Measurements from ENCODE around the gene FSHR. TPM values are rescaled to one million over a fixed set of nuclear protein-coding genes. Genes with fewer than 3 reads are reported as not detected.

The FSHR gene, protein sequence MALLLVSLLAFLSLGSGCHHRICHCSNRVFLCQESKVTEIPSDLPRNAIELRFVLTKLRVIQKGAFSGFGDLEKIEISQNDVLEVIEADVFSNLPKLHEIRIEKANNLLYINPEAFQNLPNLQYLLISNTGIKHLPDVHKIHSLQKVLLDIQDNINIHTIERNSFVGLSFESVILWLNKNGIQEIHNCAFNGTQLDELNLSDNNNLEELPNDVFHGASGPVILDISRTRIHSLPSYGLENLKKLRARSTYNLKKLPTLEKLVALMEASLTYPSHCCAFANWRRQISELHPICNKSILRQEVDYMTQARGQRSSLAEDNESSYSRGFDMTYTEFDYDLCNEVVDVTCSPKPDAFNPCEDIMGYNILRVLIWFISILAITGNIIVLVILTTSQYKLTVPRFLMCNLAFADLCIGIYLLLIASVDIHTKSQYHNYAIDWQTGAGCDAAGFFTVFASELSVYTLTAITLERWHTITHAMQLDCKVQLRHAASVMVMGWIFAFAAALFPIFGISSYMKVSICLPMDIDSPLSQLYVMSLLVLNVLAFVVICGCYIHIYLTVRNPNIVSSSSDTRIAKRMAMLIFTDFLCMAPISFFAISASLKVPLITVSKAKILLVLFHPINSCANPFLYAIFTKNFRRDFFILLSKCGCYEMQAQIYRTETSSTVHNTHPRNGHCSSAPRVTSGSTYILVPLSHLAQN
- polyA plus RNA-seq (ENCODE audit: insufficient read length): not detected
- long read RNA-seq, donor 1: 0 reads
- long read RNA-seq, donor 2: 0 reads
- long read RNA-seq, donor 3: 0 reads
- long read RNA-seq, donor 4: 0 reads
- long read RNA-seq, donor 5: 0 reads
- long read RNA-seq, donor 6: 0 reads
- long read RNA-seq, donor 7: 0 reads
- long read RNA-seq, donor 8: 0 reads

DNA sequence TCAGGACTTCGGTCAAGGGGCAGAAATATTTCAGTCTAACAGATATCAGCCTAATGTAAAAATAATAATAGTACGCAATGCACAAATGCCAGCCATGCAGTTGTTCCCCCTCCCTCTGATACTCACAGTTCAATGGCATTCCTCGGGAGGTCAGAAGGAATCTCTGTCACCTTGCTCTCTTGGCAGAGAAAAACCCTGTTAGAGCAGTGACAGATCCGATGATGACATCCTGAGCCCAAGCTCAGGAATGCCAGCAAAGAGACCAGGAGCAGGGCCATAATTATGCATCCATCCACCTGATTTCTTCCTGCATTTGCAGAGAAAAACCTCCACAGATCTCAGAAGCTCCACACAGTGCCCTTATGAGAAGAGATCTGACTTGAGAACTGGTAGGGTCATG is at the start of gene FSHR:
FSHR (minus strand) TSS at position 376 of the 400 bp plus-strand sequence; CDS start at position 278, 98 bp downstream.
- DNase-seq: no peak

DNA sequence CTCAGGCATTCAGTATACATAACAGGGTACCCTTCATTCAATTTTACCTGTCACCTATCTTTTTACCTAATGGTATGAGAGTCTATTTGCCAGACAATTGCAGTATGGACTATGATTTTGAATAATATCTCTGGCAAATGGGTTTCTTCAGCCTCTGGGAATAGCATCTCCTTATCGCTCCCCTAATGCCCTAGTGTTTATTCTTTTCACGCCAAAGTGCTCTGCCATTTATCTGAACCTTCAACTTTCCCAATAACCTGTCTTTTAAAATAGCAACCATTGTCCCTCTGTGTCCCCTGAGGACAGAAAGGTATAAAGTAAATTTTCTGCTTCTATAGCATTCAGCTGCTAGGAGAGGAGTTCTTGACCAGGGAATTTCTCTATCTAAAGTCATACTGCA is 45.0 kb upstream of the FSHR start:
- no peak for DNase-seq

DNA sequence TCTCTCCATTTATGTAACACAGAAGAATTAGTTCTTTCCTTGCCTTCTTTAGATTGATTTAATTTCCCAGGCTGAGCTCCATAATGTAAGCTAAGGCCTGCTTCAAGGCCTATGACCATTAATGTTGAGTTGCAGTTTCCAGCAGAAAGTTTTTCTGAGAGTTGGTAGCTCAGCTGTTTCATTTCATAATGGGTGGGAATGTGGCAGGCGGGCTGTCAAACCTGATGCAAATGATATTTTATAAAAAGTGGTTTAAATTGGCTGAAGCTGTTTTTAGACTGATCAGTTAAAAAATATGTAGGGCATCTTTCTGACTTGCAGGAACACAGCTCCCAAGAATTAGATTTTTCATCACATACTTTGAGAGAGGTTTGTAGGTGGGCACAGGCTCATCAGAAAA is 40.4 kb upstream of the FSHR start:
- no peak for DNase-seq

DNA sequence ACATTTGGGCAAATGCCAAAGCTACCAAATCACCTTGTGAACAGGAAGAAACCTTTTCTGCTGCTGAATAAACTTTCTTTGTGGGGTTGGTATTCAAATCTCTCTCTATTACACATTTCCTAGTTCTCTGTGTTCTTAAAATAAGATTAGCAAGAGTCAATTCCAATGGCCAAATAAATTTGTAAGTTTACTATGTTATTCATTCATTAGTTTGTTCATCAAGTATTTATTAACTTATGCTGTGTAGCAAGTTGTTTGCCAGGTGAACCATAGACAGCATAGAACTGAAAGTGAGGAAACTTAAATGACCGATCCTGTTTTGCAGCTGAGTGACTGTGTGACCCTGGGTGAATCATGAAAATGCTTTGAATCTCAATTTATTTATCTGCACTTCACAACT is 37.7 kb upstream of the FSHR start:
- no peak for DNase-seq

DNA sequence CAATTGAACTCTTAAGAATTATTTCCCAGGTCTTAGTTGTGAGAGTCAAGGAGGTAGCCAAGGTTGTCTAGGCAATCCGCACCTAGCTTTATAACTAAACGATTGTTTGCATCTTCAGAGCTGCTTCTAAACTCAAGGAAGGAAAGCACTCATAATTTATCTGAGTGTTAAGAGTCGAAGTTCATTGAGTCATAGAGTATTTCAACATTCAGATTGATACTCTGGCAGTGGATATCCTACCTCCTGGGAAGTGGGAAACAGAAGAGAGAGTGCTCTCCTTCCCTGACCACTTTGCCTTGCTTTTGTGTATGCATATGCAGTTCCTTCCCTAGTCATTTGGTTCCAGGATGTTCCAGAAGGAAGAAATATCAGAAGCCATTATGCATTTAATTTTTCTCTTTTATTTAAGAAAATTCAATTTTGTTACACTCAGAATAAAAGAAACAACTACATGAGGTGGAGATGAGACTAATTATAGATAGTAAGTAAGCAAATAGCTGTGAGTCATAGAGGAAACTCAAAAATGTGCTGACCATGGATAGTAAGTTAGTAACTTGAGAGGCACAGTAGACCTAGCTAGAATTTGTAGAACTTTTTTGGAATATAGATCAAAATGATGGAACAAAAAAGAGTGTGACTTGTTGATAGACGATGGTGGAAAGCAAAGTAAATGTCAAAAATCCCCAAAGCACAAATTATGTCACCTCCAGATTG is 35.4 kb upstream of the FSHR start:
- DNase-seq: no peak

DNA sequence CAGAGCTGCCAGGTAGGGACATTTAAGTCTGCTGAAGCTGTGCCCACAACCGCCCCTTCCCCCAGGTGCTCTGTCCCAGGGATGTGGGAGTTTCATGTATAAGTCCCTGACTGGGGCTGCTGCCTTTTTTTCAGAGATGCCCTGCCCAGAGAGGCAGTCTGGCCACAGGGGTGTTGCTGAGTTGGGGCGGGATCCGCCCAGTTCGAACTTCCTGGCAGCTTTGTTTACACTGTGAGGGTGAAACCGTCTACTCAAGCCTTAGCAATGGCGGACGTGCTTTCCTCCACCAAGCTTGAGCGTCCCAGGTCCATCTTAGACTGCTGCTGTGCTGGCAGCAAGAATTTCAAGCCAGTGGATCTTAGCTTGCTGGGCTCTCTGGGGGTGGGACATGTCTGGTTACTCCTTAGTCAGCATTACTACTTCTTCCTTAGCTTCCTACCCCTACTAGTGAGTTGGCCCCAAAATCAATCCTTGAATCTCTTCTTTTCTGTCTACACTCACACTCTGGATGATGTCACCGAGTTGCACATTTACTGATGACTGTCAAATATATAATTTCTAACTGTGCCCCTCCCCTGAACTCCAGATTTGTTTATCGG is 31.8 kb upstream of the FSHR start:
- DNase-seq: no peak

DNA sequence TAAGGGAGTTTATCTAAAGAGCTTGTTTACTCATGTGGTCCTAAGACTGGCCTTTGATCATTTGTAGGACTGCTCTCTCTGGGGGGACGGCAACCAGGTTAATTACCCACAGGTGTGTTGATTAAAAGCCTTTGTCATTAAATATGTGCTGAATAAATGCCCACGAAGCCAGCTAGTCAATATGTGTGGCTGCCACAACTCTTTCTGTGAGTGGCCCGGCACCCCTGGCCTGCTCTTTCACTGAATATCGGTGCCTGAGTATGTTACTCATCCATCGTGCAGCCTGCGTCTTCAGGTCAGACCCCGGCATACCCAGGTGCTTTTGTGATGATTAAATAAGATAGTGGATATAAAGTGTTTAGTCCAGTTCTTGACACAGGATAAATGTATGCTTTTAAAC is 24.3 kb upstream of the FSHR start:
- DNase-seq: no peak

DNA sequence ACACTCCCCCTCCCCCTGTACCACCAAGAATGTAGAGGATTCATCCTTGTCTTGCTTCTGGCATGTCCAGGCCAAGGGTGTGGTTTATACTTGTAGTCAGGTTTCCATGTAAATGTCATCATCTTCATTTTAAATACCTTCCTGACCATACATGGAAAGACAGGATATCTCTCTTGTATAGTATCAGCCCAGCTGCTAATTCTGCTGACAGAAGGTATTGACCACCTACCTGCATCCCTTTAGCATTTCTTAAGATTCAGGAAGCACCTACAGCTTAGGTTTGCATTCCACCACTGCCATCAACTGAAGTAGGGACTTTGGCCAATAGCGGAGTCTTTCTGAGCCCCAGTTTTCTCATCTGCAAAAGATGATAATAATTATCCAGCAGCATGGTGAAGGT is 22.9 kb upstream of the FSHR start:
- no peak for DNase-seq

DNA sequence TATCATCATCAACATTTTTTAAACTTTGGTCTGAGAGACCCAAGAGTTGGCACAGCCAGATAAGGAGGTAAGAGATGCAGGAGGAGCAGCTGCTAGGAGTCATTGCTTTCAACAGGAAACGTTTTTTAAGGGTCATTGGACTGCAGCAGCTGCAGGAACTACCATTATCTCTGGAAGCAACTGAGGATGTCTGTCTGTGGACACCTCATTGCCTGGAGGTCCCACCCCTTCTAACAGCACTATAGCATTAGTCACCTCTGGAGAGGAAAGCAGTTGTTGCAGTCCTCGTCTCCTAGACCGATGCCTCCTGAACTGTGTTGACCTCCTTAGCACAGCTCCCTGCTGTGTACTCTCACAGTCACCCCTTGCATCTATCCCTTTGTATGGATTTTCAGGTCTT is 21.5 kb upstream of the FSHR start:
- DNase-seq: no peak

DNA sequence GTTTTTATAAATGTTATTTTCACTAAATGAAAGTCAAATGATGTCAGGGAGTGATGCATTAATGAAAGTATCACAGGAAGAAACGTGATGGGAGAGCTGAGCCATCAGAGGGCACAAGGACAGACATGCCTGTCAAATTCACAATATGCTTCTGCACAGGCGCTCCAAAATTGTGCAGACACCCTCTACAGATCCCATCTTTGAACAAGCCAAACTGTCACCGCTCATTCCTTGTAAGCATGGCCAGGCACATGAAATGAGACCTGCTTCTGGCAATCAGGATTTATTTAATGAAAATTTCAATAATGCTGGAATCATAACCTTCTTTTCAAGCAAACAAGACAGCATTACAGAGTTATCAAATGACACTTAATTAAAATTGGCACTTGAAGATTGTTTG is 20.4 kb upstream of the FSHR start:
- no peak for DNase-seq

DNA sequence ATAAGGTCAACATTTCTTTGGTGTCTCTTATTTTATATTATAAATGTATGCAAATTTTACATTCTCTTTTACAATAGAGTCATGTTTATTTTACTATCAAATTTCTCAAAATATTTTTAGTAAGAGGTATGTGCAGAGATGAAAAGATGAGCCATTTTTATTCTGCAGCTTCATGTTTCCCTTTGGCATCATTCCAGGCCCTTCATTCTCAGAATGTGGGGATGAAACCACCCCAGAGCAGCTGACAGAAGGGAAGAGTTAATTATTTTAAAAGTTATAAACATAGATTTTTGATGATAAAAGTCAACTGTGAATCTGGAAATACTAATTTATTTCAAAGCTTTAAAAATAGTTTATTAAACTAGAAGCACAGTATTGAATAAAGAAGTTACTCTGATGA is 12.8 kb upstream of the FSHR start:
- no peak for DNase-seq

DNA sequence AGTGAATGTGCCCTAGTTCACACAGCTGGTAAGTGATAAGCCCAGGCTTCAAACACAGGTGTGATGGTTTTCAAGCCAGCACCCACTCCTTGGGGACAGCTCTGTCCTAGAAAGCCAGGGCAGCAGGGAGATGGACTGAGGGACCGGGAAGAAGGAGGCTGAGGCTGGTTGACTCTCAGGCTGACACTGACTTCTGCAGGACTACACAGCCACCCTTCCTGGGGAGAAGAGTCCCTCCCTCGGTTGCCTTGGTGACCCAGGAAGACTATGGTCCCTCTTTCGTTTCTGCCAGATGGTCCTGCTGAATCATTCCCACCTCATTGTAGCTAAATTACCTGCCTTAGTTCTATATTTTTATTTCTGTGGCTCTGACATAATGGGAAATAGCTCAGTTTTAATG is 11.3 kb upstream of the FSHR start:
- no peak for DNase-seq

DNA sequence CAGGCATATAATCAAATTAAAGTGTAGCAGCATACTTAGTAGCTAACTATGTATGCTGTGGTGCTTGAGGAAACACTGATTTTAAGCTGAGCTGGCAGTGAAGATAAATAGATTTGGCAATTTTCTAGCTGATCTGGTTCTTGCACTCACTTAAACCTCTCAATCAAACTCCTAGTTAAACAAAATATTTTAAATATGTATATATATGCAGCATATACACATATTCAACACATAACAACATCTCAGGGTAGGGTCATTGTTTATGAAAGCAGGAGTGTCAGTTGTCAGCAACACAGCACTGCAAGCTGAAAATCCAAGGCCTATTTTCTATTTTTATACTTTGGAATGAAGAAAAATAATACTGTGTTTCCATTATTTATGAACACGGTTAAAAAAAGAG is 10.4 kb upstream of the FSHR start:
- no peak for DNase-seq

DNA sequence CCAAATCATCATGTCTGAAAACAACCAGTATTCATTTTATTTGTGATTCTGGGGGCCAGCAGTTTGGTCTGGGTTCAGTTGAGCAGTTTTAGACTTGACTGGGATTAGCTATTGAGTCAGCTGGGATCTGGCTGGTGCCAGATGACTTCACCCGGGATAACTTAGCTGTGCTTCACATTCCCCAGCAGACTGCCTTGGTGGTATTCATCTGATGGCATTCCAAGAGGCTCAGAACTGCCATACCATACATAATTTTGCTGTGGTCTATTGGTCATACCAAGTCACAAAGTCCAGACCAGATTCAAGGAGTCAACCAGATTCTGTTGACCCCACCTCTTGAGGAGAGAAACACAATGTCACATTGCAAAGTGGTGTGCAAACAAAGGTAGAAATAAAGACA is 7.8 kb upstream of the FSHR start:
- DNase-seq: no peak

DNA sequence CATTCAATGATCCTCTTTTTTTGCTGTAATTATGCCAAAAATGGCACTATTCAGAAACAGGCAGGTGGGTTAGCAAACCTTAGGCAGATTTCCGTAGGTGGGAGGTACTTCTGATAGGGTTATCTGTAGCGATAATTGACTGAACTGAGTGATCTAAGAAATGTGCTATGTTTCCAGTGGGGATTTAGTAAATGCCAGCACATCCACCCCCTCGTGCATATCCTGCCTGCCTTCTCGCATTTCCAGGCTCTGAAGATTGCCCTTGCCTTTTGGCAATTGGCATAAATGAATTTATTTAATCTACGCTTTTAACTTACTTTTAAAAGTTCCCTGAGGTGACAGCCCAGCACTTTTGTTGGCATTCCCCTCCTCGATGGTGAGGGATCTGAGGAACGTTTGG is 576 bp upstream of the FSHR start:
- DNase-seq: no peak

DNA sequence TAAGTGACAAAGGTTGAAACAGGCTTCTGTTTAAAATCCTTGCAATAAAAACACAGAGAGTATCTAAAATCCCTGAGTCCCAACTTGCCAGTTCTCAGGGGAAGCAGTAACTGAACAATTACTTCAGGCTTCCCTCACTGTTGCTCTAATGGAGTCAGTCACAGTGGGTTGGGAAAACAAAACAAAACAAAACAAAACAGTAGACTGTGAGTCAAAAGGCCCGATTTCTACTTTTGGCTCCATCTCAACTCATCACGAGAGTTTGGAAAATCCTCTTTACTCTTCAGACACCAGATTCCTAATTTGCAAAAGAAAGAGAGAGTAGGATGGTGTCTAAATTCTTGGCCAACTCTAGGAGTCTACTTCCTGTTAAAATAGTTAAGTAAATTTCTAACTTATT is 1.1 kb downstream of the FSHR start:
- no peak for DNase-seq

DNA sequence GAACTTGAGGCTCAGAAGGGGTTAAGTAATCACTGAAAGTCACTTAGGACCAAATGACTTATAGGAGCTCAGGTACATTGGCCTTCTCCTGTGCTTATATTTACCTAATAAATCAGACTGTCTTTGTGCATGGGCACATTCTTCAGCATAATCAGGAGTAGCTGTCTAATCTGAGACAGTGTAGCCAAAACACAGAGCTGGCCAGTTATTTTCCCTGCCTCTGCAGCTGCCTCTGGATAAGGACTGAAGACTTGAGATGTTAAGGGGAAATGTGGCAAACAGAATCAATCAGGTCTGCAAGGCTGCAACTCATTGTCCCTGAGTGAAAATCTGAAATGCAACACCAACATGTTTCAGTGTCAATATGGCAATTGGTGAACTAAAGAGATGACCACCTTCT is 1.5 kb downstream of the FSHR start:
- no peak for DNase-seq

DNA sequence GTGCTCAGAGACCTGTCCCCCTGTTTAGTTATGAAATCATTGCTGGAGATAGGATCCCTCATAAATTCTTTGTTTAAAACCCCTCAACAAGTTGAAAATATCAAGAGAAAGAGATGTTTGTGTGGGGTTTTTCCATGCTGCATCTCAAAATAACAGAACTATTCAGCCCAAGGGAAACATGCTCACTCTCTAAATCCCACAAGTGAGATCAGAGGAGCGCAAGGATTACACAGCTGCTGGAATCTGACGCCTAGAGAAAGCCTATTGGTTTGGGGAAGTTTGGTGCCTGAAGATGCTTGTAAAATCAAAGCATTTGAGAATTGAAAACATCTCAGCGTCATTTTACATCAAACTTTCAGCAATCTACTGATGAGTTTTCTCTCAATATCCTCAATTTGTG is 7.9 kb downstream of the FSHR start:
- no peak for DNase-seq

DNA sequence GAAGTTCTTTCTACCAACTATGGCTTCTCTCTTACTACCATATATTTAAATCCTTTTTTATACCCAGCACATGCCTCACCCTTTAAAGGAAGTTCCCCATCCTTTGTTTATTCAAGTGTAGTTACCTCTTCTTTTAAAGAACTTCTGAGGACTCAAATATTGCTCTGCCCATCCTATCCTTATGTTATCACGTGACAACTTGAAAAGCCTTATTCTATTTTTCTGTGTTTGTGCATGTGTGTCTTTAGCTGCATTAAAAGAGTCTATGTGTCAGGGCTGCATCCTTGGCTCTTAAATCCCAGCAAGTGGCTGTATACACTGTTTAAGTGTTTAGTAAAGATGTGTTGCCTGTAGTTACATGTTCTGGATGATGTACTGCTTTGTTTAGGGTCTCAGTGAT is 22.5 kb downstream of the FSHR start:
- DNase-seq: no peak

DNA sequence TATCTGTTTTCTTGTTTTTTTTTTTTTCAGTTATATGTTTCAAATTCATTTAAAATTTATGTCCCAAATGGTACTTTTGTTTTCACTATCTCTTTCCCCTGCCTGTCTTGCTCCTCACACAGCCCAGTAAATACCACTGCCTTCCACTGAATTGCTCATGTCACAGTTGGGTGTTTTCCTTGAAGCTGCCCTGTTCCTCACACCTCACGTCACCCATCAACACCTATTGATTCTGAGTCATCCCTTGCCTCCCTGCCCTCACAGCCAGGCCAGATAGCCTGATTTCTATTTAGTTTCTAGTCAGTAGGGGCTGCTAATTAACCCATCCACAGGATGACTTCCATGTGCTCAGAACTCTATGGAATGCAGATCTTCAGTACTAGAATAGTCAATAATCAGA is 25.3 kb downstream of the FSHR start:
- no peak for DNase-seq

DNA sequence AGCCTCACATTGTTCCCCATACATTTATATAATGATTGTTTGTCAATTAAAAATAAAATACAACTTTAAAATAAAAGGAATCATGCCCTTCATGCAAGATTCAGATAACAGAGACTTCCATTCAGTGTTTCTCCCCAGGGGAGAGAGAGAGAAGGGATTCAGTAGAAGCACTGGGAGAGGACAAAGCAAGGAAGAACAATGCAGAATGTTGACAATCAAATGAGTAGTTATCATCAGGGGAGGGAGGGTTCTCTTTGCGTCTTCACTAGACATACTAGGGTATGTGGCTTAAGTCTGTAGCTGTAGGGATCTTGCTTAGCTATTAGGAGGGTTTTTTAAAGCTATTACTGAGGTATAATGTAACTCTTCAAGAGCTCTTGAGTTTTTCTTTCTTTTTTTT is 30.7 kb downstream of the FSHR start:
- no peak for DNase-seq

DNA sequence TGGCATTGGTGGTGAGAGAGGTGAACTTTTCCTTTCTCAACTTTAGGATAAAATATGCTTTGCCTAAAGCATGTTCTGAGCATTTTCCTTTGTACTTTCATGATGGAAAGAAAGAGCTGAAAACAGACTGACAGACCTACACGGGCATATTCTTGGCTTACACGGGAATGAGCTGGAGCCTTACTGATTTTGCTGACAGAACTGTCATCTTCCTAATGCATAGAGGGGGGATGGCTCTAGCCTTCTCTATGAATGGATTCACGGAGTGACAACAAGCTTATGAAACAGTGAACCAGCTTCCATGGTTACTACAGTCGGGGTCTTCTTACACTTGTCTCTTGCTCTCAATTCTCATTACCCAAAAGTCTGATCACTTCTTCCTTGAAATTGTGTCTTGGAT is 32.2 kb downstream of the FSHR start:
- DNase-seq: no peak

DNA sequence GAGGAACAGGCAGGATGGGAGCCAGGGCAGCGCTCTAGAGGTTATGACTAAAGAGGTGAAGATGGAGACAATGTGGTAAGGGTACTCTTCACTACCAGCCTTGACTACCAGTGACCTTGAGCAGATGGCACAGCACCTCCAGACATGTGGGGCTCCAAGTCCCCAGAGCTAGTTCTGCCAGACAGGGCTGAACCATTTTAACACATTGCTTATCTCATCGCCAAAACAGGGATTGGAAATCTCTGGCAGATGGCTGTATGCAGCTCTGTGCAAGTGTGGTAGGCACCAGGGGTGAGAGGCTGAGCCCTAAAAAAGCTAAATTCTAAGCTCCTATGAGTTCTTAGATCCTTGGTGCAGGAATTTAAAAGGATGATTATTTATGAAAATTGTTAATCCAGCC is 41.3 kb downstream of the FSHR start:
- no peak for DNase-seq

Measured in left kidney (tissue), 8 donors.